GM15510 (cell line): Measurements from ENCODE around the gene CARD10.

Experiments used
- POLR2A ChIP-seq: IDR thresholded peaks from 3 replicates; pipeline ENCODE4 v1.6.1; 2011; ENCODE audit warnings: borderline replicate concordance; ENCODE audit not compliant: insufficient read length; ENCODE audit errors: extremely low read depth

Gene CARD10

DNA sequence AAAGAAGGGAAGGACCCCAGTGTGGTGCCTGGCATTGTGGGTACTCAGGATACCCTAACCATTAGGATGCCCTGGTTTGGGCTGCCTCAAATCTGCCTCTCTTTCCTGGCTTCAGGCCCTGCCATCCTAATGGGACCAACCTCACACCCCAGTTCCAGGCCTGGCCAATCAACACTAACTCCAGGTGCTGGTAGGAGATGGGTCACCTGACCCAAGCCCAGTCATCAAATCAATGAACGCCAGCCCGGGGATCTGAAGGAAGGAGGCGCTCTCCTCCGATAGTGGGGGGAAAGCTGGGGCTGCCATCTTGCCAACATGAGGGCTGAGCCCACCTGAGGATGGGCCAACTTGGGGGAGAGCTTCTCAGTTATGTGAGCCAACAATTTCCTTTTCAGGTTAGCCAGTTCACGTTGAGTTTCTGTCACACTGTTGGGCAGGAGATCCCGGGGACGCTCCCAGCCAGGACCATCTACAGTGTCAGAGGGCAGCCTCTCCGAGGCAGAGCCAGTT, 45.7 kb downstream of the CARD10 start:
- TF ChIP-seq POLR2A: no peak

DNA sequence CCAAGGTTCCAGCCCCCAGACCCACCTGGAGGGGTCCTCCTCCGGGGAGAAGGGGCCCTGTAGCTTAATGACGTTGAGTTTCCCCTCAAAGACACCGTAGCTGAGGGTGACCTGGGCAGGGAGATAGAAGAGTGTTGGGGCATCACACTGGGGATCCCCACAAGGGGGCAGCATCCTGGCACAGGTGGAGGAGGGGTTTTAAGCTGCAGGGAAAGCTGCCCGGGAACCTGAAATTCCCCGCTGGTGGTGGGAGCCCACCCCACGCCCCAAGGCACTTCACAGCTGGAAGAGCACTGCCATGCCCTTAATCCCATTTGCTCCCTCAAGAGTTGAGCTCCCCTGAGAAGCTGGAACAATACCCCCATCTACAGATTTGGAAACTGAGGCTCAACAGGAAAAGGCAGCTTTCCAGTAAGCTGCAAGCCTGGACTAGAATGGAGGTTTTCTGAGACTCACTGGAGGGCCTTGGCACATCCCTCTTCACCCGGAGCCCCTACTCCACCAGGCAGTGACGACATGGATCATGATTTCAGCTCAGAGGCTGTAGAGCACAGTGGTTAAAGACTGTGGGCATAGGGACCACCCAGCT, 46.7 kb downstream of the CARD10 start:
- no peak for TF ChIP-seq POLR2A

DNA sequence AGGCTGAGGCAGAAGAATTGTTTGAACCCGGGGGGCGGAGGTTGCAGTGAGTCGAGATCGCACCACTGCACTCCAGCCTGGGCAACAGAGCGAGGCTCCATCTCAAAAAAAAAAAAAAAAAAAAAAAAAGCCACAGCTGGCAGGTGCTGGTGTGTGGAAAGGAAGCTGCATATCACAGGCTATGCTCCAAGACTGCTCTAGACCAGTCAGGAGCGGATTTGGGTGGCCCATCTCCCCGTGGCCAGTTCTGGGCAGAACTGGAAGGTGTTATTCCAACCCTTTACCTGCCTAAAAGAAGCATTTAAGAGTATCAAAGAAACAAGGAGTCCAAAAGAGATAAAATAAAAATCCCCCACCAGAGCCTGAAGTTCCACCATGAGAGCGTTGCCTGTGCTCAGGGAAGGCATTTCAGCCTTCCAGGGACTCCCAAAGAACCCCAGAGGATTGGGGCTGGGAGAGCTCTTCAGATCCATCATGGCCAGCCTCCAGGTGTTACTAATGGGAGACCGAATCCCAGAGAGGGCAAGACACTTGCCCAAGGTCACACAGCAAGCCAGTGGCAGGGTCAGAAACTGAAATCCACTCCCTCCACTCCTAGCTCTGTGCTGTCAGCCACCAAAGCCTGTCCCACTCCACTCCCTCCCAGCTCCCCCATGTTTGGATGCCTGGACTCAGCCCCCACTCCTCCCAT, 47.3 kb downstream of the CARD10 start:
- no peak for TF ChIP-seq POLR2A

DNA sequence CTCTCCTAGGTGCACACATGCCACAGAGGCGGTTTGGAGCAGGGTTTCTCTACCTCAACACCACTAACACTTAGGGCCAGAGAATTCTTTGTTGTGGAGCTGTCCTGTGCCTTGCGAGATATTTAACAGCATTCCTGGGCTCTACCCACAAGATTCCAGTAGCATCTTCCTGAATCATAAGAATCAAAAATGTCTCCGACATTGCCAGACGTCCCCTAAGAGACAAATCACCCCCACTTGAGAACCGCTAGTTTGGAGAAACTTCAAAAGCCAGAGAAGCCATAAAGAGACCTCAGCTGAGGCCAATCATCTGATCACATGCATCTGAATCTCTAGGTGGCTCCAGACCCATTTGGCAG, 49.1 kb downstream of the CARD10 start:
- TF ChIP-seq POLR2A: no peak

DNA sequence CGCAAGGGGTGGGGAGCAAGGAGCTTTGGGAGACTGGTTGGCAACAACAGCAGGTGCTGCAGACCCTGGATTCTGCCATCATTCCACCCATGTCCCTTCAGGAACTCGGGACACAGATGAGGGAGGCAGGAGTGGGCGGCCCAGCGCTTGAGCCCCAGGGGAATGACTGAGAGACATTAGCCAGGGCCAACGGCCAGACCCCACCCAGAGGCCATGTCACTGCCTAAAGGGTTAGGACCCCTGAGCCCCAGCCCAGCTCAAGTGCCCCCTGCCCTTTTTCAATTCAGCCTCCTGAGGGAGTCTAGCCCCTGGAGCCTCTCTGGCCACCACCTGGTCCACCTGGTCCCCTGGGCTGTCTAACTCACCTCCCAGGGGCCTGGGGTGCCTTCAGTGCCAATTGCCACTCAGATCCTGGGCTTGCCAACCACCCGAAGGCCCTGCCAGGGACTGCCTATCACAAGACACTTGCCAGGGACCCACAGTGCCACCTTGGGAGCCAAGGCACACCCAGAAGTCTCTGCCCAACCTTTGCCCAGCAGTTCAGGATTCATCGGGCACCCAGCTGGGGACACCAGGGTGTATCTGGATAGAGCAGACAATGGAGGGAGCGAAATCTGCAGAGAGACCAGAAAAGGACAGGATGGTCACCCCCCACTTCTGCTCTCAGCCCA, 49.7 kb downstream of the CARD10 start:
- TF ChIP-seq POLR2A: no peak

DNA sequence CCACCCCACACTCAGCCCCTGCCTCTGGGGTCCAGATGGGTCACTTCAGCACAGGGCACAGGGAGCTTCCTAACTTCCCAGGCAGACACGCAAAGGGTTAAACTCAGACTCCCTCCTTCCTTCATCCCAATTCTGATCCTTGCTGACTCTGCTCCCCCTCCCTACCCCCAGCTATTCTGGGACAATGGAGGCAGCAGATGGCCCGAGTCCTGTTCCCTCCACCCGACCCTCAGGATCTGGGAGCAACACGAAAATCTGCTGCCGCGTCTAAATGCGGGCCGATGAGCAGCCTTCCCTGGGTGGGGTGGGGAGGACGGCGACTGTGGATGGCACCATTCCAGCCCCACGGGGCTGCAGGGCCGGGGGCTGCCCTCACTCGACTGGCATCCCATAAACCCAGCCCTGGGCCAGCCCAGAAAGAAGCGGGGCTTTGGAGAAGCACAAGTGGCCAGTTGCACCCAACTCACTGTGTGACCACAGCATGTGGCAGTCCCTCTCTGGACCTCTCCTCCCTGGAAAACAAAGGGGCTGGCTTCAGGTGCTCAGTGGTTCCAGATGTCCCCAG, 51.7 kb downstream of the CARD10 start:
- no peak for TF ChIP-seq POLR2A

DNA sequence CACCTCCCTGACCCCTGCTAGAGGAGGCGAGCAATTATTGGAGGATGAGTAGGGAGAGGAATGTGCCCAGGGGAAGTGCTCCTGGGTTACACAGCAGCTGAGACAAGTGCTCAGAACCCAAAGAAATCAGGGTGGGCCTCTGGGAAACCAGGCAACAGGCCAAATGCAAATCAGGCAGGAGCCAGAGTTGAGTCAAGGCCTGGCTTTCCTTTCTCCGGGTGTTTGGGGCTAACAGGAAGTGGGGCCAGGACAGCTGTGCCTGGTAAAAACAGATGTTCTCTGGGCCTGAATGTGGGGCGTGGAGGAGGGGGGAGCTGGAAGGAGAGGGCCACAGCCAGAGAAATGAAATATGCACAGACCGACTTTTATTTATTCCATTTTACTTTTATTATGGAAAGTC, 55.0 kb downstream of the CARD10 start:
- no peak for TF ChIP-seq POLR2A

DNA sequence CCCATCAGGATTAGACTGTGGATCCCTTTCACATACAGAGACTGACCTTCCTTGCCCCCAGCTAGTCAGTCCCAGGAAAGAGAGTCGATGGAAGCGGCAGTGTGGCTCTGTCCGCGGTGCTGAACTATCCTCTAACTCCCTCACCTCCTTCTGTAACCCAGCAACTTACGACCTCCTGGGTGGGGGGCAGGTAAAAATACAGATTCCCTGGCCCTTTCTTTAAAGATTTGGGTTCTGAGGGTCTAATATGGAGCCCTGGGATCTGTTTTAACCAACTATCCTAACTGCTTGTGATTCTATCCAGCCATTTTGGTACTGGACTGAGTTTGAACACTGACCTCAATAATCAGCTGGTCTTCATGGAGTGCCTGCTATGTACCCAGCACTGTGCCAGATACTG, 56.2 kb downstream of the CARD10 start:
- TF ChIP-seq POLR2A: no peak

DNA sequence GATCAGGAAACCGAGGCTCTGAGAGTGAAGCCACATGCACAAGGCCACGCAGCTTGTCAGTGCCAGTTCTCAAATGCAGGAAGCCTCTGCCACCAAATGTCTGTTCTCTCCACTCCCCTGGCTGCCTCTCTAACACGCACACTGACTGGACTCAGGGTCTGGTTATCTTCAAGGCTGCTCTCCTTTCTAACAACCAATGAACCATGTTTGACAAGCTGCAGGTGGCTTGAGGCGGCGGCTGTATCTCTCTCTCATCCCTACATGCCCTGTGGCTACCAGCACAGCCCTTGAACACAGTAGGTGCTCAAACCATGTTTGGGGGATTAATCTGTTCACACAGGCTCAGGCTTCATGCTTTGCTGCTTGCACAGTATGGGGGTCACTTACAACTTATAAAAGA, 56.8 kb downstream of the CARD10 start:
- TF ChIP-seq POLR2A: no peak

DNA sequence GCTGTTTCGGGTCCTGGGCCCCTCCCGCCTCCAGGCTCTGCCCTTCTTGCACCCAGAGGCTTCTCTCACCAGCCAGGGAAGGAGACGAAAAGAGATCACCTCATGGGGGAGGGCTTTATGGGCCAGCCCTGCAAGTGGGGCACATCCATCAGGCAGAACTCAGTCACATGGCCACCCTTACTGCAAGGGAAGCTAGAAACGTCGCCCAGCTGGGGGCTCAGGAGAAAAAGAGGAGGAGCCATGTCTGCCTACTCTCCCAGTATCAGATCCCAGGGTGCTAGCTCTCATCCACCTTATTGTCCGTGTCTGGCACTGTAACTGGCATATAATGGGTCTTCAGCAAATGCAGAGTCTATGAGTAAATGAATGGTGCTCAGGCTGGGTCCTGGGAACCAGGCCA, 57.3 kb downstream of the CARD10 start:
- TF ChIP-seq POLR2A: no peak

DNA sequence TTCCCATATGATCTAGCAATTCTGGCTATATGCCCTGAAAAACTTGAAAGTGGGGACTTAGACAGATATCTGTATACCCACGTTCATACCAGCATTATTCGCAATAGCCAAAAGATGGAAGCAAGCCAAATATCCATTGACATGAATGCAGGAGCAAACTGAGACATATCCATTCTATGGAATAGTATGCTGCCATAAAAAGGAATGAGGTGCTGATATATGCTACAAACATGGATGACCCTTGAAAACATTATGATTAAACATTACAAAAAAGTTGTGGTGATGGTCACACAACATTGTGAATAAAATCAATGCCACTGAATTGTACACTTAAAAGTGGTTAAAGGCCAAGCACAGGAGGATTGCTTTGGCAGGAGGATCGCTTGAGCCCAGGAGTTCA, 58.5 kb downstream of the CARD10 start:
- TF ChIP-seq POLR2A: no peak

DNA sequence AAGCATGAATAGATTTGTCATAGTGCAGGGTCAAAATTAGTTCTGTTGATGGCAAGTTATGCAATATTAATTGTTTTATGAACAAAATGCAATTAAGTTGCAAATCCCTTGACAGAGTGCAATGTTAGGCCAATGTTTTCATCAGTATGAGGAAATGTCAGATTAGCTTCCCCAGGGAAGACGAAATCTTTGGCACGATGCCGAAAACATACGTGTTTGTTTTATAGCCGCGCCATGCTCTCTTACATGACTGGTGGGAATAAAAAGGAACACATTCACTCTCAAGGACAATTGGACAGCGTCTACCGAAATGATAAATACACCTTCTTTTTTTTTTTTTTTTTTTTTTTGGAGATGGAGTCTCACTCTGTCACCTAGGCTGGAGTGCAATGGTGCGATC, 60.0 kb downstream of the CARD10 start:
- TF ChIP-seq POLR2A: no peak

DNA sequence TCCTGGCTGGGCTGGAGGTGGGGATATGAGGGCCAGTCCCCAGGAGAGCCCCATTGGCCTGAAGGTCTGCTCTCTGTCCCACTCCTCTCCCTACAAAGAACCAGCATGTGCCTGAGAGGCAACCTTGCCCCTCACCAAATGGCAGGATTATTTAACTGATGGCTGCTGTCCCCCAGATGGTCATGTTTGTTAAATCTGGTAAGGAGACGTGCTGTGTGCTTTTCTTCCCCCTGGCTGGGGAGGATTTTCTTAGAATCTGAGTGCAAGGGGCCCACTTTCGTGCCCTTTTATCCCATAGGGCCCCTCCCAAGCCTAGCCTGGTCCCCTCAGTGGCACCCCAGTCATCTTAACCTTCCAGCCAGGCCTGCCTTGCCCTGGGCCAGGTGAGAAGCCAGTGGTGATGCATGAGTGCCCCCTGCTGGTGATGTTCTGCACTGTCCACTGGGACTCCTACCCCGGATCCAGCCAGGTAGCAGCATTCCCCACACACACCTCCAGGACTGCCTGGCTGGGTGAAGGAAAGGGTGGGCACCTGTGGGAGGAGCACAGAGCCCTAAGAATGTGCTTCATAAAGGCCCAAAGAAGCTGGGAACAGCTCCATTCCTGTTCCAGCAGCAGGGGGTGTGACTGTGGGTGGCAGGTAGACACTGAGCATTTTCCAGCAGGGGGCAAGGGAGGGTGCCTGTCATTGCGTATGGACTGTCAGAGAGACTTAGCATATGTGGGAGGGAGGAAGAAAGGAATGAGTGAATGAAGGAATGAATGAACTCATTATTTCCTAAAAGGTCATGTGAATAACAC, 61.9 kb downstream of the CARD10 start:
- no peak for TF ChIP-seq POLR2A

DNA sequence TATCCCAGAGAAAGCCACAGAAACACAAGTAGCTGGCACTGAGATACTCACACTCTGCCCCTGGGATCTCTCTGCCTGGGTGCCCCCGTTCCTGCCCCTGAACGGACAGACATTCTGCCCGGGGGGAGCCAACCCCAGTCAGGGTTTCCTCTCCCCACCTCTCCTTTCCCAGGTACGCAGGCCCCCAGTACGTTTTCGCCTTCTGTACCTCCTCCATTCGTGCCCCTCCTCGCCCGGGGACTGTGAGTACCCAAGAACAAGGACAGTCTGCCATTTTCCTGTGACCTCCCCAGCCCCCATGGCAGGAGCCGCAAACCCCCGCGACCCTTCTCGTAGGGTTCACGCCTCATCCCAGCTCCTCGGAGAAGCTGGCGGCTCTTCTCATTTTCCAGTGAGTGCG, 62.9 kb downstream of the CARD10 start:
- no peak for TF ChIP-seq POLR2A

DNA sequence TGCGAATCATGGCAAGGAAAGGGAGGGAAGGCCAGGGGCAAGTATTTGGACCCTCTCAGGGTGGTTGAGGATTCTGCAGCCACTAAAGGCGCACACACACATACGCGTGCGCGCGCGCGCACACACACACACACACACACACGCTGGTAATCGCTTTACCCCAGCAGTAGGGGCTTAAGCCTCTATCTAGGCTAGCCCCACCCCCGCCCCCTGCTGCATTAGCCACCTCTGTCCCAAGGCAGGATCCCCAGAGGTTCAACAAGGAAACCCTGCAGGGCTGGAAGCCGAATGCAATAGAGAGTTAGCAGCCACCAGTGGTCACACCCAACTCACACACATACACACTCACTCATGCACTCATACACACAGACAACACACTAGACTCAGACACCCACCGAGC, 63.3 kb downstream of the CARD10 start:
- no peak for TF ChIP-seq POLR2A

DNA sequence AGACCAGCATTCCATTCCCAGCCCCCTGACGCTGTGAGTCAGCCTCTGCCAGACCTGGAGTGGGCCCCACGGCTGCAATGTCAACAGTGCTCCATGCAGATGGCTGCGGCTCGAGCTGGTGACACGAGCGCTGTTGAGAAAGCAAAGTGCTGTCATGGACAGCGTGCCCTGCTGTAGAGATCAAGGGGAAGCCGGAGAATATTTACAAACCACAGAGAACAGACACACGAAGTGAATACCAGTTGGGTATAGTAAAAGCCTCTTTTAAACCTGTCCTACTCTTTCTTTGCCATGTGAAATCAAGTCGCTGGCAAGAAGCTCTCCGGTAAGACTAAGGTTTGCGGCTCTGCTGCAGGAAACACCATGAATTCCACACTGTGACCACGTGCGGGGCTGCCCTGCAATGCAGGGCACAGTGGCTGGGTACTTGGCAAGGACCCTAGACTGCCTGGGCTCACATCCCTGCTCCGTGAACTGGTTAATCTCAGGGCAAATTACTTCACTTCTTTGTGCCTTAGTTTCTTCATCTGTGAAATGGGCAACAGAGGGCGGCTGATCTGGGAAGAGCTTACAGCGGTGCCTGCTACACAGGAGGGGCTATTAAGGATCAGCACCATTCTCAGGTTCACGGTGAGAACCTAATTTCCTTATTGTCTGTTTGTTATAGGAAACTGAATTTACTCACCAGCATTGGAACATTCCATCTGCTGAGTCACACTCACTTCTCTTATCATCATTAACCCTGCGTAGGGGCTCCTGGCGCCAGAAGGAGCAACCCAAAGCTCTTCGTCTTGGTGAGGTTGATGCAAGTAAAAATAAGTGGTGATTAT, 64.1 kb downstream of the CARD10 start:
- no peak for TF ChIP-seq POLR2A
